Activated naive CD4-positive, alpha-beta T cell treated with anti-CD3 and anti-CD28 coated beads, Interleukin-2, amount 10 ng/mL, durations not matched to agents 7 days and 5 days (primary cell): ENCODE results near the gene TBC1D22A.
A peak's percentile ranks its signal among the peaks of the same experiment; 100 is the strongest.

Experiments used
- CTCF ChIA-PET: fragments of 350-600 bp; sonication (Branson Sonifier 250); formaldehyde crosslinking; loops from one replicate; lab custom pipeline; 2021; ENCODE audit warnings: antibody characterized with exemption; lab: Charles Lee
- DNase-seq: peaks from one replicate; pipeline ENCODE4 v3.0.0-alpha.2; 2020
- H3K27ac Mint-ChIP-seq: one replicate; pipeline ENCODE4 v1.8.0; 2021; ENCODE audit warnings: mild to moderate bottlenecking, moderate library complexity, mixed read lengths
- H3K27me3 Mint-ChIP-seq: one replicate; pipeline ENCODE4 v1.8.0; 2021; ENCODE audit warnings: mild to moderate bottlenecking, mixed read lengths
- H3K36me3 Mint-ChIP-seq: one replicate; pipeline ENCODE4 v1.8.0; 2021; ENCODE audit warnings: mixed read lengths
- H3K4me1 Mint-ChIP-seq: one replicate; pipeline ENCODE4 v1.8.0; 2021; ENCODE audit warnings: mixed read lengths
- H3K4me3 Mint-ChIP-seq: one replicate; pipeline ENCODE4 v1.8.0; 2021; ENCODE audit warnings: mild to moderate bottlenecking, moderate library complexity, mixed read lengths
- H3K9me3 Mint-ChIP-seq: one replicate; pipeline ENCODE4 v1.8.0; 2021; ENCODE audit warnings: mixed read lengths

TBC1D22A gene

GRCh38 chr22:46764779-46765485 is 2.5 kb downstream of the TBC1D22A start:
- H3K36me3 Mint-ChIP-seq, result peaks cover 28% of the 10 kb centered on the region
- DNase-seq, result no peak
- H3K27ac Mint-ChIP-seq, result peak overlapping the region; percentile 98
- H3K27me3 Mint-ChIP-seq, result no peaks in the 10 kb centered on the region
- peaks cover 63% of the 10 kb centered on the region for H3K4me1 Mint-ChIP-seq
- H3K4me3 Mint-ChIP-seq, result no peak overlapping the region
- H3K9me3 Mint-ChIP-seq, result no peaks in the 10 kb centered on the region
- CTCF ChIA-PET, result interaction anchor here (0.6 to 1.4 kb wide), 2 partner anchors 8 to 37 kb away, joined by 4 to 6 read pairs; no protein-coding TSS in a partner anchor

GRCh38 chr22:46766611-46767010 is 4.2 kb downstream of the TBC1D22A start:
- no peak for DNase-seq
- no peaks in the 10 kb centered on the region for H3K9me3 Mint-ChIP-seq
- H3K36me3 Mint-ChIP-seq, result peaks cover 36% of the 10 kb centered on the region
- H3K27ac Mint-ChIP-seq, result peak overlapping the region; percentile 58
- H3K4me1 Mint-ChIP-seq, result peaks cover 58% of the 10 kb centered on the region
- H3K4me3 Mint-ChIP-seq, result no peak overlapping the region
- no peaks in the 10 kb centered on the region for H3K27me3 Mint-ChIP-seq
- CTCF ChIA-PET, result no interaction called here

DNA sequence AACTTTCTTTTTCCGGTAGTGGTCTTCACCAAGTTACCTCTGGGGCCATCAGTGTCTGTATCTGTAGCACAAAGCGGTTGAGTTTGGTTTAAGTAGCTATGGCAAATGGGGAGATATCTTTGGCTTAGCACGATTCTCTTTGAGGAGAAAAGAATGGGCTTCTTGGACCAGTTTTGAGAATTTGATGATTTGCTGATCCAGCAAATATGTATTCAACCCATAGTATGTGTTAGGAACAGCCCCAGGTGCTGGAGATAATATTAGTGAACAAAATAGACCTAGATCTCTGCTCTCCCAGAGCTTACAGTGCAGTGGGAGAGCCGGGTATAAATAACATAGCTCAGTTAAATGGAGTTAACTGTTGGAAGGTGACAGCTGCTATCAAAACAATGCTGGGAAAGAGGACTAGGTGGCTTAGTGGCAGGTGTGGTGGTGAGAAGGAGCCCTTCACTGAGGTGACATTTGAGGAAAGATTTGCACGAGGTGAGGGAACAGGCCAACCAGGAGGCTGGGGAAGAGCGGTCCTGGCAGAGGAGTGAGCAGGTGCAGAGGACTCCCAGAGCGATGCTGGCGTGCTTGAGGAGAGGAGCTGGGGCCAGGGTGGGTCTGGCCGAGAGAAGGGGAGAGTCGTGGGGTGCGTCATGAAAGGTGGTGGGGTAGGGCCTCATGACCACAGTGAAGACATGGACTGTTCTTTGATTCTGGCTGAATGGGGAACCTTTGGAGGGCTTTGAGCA is 5.0 kb downstream of the TBC1D22A start:
- no peak overlapping the region for H3K4me3 Mint-ChIP-seq
- no peak for DNase-seq
- H3K36me3 Mint-ChIP-seq, result peaks cover 30% of the 10 kb centered on the region
- H3K4me1 Mint-ChIP-seq, result peaks cover 51% of the 10 kb centered on the region
- H3K27ac Mint-ChIP-seq, result peak overlapping the region; percentile 35
- H3K27me3 Mint-ChIP-seq, result no peaks in the 10 kb centered on the region
- H3K9me3 Mint-ChIP-seq, result no peaks in the 10 kb centered on the region
- CTCF ChIA-PET, result no interaction called here

DNA sequence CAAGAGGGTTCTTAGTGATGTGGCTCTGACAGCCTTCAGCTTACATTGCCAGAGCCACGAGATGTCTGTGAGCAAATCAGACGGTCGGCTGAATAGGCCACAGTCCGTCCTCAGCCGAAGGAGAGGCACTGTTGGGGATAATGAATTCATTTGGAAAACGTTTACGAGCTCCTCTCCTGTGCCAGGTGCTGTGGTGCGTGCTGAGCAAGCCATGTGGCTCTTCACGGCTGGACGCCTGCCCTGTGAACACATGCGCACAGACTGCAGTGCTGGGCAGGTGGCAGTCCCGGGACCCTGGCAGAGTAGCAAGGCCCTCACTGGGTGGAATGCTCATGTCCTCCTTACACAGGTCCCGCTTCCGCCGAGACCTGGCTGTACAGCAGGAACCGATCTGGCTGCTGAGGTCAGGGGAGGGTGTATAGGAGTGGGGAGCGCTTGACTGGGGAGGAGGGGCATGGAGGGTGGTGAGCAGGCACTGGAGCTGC is 6.8 kb downstream of the TBC1D22A start:
- CTCF ChIA-PET, result no interaction called here
- no peak for DNase-seq
- H3K36me3 Mint-ChIP-seq, result peaks cover 35% of the 10 kb centered on the region

DNA sequence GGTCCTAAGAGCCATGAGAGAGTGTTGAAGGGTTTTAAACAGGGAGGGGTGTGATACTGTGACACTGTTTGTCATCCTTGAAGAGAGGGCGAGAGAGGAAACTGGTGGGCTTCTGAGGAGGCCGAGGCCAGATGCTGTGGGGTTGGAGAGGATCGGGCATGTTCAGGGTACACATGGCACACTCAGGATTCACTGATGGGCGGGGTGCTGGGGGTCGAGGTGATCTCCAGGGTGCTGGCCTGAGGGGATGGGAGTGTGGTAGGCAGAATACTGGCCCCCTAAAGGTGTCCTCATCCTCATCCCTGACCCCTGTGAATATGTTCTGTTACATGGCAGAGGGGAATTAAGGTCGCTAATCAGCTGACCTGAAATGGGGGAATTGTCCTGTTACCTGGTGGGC is 7.3 kb downstream of the TBC1D22A start:
- Mint-ChIP-seq H3K4me1 (peaks cover 51% of the 10 kb centered on the region), H3K4me3 (no peak overlapping the region), H3K36me3 (peaks cover 31% of the 10 kb centered on the region), H3K27me3 (no peaks in the 10 kb centered on the region), H3K27ac (no peak overlapping the region), H3K9me3 (no peaks in the 10 kb centered on the region)
- no peak for DNase-seq
- CTCF ChIA-PET, result no interaction called here

More for the DNA sequence above, 6.8 kb downstream of the TBC1D22A start:
- Mint-ChIP-seq H3K4me3 (no peak overlapping the region), H3K9me3 (no peaks in the 10 kb centered on the region), H3K27me3 (no peaks in the 10 kb centered on the region), H3K4me1 (peaks cover 51% of the 10 kb centered on the region), H3K27ac (no peak overlapping the region)

GRCh38 chr22:46770151-46770641 is 7.7 kb downstream of the TBC1D22A start:
- CTCF ChIA-PET, result interaction anchor here (0.7 kb wide), 2 partner anchors 12 to 33 kb away, joined by 3 read pairs; no protein-coding TSS in a partner anchor
- DNase-seq, result no peak
- Mint-ChIP-seq H3K4me3 (no peak overlapping the region), H3K9me3 (no peaks in the 10 kb centered on the region), H3K27ac (no peak overlapping the region), H3K27me3 (no peaks in the 10 kb centered on the region), H3K4me1 (peaks cover 52% of the 10 kb centered on the region), H3K36me3 (peaks cover 28% of the 10 kb centered on the region)

DNA sequence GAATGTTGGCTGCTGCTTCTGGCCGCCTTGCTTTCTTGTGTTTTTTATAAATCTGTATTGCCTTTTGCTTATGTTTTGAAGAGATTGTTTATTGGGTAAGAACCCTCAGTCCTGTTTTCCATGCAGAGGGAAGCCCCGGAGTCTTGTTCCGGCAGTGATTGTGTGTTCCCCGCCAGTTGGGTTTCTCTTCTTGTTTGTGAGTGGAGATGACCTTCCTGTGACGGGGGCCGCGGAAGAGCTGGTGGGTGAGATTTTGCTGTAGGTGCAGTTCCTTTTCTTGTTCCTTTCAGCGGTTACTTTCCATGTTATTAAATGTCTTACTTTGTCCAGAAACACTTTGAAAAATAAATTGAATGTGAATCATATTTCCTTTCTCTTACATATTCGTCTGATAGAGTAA is 8.3 kb downstream of the TBC1D22A start:
- no peak for DNase-seq
- Mint-ChIP-seq H3K4me1 (peaks cover 56% of the 10 kb centered on the region), H3K9me3 (no peaks in the 10 kb centered on the region), H3K27me3 (no peaks in the 10 kb centered on the region), H3K4me3 (no peak overlapping the region), H3K36me3 (peaks cover 32% of the 10 kb centered on the region), H3K27ac (peak overlapping the region; percentile 69)
- CTCF ChIA-PET, result interaction anchor here (0.7 kb wide), 2 partner anchors 12 to 33 kb away, joined by 3 read pairs; no protein-coding TSS in a partner anchor

DNA sequence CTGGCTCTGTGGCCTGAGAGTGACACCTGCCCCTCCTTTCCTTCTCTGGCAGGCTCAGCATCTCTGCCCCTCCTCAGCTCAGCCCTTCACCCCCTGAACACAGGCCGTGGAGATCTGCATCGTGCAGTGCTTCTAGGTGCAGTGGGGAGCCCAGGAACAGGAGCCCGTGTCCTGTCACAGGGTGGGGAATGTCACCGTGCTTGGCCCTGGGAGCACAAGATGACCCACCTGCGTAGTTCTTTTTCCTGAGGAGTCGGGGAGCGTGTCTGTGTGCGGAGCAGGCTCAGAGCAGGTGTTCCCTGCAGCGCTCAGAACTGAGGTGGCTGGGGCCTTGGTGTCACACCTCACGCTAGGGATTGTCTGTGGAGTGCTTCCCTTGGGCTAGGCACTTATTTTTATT is 10.6 kb downstream of the TBC1D22A start:
- peaks cover 69% of the 10 kb centered on the region for H3K4me1 Mint-ChIP-seq
- no peaks in the 10 kb centered on the region for H3K27me3 Mint-ChIP-seq
- CTCF ChIA-PET, result interaction anchor here (0.6 to 2.0 kb wide), 5 partner anchors 9 to 30 kb away, joined by 3 to 7 read pairs (median 6); partner anchors contain the start of gene TBC1D22A
- DNase-seq, result no peak
- H3K4me3 Mint-ChIP-seq, result no peak overlapping the region
- H3K36me3 Mint-ChIP-seq, result peaks cover 33% of the 10 kb centered on the region
- no peaks in the 10 kb centered on the region for H3K9me3 Mint-ChIP-seq
- H3K27ac Mint-ChIP-seq, result peak overlapping the region; percentile 90

- Mint-ChIP-seq H3K36me3 (peaks cover 33% of the 10 kb centered on the region), H3K4me1 (peaks cover 69% of the 10 kb centered on the region), H3K4me3 (peak overlapping the region; percentile 59), H3K27me3 (no peaks in the 10 kb centered on the region), H3K27ac (peak overlapping the region; percentile 90), H3K9me3 (no peaks in the 10 kb centered on the region)
- CTCF ChIA-PET, result interaction anchor here (1.0 to 2.0 kb wide), 3 partner anchors 15 to 28 kb away, joined by 4 to 7 read pairs (median 6); no protein-coding TSS in a partner anchor
- no peak for DNase-seq
These were observed 12.0 kb downstream of the TBC1D22A start for GRCh38 chr22:46774253-46774979.

GRCh38 chr22:46774980-46775849 is 12.8 kb downstream of the TBC1D22A start:
- H3K4me3 Mint-ChIP-seq, result peak overlapping the region; percentile 59
- peaks cover 65% of the 10 kb centered on the region for H3K4me1 Mint-ChIP-seq
- H3K27ac Mint-ChIP-seq, result peak overlapping the region; percentile 90
- peaks cover 33% of the 10 kb centered on the region for H3K36me3 Mint-ChIP-seq
- CTCF ChIA-PET, result interaction anchor here (1.0 to 2.0 kb wide), 3 partner anchors 18 to 211 kb away, joined by 3 to 6 read pairs (median 5); no protein-coding TSS in a partner anchor
- H3K9me3 Mint-ChIP-seq, result no peaks in the 10 kb centered on the region
- DNase-seq, result no peak
- no peaks in the 10 kb centered on the region for H3K27me3 Mint-ChIP-seq

GRCh38 chr22:46775850-46776826 is 13.7 kb downstream of the TBC1D22A start:
- peak overlapping the region; percentile 90 for H3K27ac Mint-ChIP-seq
- no peaks in the 10 kb centered on the region for H3K27me3 Mint-ChIP-seq
- peak overlapping the region; percentile 59 for H3K4me3 Mint-ChIP-seq
- H3K36me3 Mint-ChIP-seq, result peaks cover 29% of the 10 kb centered on the region
- peaks cover 56% of the 10 kb centered on the region for H3K4me1 Mint-ChIP-seq
- DNase-seq, result no peak
- CTCF ChIA-PET, result interaction anchor here (0.7 to 1.2 kb wide), 3 partner anchors 18 to 212 kb away, joined by 3 to 5 read pairs (median 3); no protein-coding TSS in a partner anchor
- no peaks in the 10 kb centered on the region for H3K9me3 Mint-ChIP-seq
